Astrocyte of the hippocampus (primary cell): Measurements from ENCODE around the gene IFI6.
"Not testable (repeated sequence)": the region's sequence is repeated elsewhere in the genome, so short reads cannot be mapped to it uniquely, and the experiment has no call there.

ENCODE experiments used
- DNase-seq: peaks from one replicate; pipeline ENCODE4 v3.0.0; 2011; ENCODE audit warnings: low read depth, low spot score

The IFI6 gene

DNA sequence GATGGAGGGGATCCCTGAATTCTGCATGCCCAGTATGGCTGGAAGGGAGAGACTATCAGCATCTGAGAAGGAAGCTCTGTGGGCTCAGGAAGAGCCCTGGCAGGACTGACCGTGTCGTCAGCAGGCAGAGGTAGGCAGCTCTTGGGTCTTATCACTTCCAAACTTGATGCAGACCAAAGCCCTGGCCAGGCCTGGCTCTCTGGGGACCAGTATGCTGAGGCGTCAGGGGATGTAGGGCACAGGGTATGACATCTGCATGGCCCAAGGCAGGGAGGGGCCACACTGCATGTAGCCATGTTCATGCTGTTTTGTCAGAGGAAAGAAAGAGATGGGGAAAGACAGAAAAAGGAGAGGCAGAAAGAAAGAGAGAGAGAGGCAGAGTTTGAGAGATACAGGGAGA, 43.3 kb downstream of the IFI6 start:
- DNase-seq, result no peak

DNA sequence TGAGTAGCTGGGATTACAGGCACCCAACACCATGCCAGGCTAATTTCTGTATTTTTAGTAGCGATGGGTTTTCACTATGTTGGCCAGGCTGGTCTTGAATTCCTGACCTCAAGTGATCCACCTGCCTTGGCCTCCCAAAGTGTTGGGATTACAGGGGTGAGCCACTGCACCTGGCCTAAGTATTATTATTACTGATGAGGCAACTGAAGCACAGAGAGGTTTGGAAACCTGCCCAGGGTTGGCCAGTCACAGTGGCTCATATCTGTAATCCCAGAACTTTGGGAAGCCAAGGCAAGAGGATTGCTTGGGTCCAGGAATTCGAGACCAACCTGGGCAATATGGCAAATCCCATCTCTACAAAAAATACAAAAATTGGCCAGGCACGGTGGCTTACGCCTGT, 44.3 kb downstream of the IFI6 start:
- not testable (repeated sequence) for DNase-seq

DNA sequence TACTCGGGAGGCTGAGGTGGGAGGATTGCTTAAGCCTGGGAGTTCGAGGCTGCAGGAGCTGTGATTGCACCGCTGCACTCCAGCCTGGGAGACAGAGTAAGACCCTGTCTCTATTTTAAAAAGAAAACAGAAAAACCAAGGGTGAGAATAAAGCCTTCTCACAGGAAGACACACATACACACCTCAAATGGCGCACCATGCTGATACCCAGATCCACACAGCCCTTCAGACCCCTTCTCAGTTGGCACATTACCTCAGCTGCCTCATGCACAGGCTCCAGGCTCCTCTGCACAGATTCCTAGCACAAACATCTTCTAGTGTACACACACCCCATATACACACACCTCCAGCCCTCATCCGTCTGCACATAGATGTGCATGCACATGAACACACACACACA, 44.9 kb downstream of the IFI6 start:
- DNase-seq, result no peak

DNA sequence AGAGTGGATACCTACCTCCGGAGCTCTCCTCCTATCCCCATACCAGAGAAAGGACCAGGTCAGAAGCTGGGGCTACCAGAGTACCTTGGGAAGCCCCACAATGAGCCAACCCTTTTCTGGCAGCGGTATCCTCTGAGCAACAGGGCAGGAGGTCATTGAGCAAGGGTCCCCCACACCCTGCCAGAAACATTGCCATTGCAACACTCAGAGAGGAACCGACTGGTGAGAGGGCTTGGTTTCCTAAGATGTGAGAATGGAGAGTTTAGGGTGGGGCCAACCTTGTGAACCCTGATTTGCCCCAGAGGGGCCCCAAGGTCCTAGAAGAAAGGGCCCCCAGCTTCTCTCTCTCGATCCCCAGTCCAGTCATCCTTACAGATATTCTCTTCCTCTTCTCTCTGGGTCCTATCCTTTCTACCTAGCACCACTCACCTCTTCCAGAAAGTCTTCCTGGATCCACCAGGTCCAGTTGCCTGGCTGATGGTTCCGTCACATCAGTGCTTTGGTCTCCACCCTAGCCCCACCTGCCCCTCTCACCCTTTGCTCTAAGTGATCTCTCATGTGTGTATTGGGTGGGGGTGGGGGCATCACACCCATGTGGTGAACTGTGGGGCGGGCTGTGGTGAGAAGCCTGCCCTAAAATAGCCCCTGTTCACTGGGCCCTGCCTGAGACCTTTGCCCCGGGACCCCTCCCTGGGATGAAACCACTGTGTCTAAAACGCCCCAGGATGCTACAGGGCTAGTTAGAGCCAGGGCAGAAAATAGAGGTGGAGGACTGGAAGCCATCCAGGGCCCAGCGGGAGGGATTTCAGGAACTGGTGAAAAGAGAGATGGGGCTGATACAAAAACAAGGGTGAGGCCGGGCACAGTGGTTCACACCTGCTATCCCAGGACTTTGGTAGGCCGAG, 45.7 kb downstream of the IFI6 start:
- DNase-seq, result no peak

DNA sequence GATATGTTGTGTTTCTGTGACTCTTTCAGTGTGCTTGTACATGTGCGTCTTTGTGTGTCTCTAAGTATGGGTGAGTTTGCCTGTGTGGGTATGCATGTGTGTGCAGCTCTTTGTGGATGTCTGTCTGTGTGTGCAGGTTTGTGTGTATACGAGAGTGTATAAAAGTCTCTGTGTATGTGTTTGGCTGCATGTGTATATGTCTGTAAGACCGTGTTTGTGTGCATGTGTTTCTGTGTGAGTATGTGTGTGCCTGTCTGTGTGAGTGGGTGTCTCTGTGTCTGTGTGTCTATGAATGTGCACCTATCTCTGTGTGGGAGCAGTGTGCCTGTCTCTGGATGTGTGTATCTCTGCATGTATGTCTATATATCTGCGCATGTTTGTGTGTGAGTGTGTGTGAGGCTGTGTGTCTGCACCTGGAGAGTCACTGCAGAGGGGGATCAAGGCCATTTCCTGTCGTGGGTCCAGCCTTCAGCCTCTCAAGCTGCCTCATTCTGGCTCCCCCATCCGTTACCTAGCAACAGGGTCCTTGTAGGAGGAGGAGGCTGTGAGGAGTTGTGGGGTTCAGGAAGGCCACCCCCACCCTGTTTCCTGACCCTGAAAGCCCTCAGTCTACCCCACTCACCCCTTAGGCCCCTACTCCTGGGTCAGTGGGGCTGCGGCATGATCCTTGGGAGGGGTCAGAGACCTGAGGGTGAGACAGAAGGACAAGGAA, 47.4 kb downstream of the IFI6 start:
- DNase-seq, result no peak

DNA sequence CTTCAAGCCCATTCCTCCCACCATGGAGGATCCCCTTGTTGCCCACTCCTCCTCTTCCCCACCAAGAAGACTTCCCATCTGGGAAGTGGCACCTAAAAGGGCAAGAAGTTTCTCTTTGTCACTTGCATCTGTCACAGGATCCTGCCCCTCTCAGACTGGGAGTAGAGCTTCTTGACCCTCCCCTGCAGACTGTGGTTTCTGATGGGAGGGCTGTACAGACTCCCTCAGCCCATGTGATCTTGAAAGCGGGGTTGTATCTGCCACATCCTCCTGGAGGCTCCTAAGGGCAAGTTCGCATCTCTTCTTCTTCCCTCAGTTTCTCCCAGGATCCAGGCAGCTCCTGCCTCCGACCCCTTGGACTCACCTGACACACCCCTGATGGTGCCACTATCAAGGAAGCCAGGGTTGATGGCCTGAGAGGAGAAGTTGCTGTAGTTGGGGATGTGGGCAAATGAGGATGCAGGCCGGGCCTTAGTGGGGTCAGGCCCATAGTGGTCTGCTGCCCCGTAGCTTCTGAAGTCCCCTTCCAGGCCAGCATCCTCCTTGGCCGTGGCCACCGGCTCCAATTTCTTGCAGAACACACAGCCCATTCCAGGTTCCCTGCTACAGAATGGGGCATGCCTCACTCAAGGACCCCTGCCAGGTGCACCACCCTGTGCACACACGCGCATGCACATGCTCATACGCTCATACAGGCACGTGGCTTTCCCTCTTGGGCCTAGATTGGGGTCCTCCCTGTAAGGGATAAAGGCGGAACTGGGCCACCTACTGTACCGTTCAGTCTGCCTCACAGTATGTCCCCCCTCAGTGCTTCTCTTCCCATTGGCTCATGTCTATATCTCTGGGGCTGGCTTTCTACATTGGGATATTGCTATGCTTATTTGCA, 48.4 kb downstream of the IFI6 start:
- no peak for DNase-seq

DNA sequence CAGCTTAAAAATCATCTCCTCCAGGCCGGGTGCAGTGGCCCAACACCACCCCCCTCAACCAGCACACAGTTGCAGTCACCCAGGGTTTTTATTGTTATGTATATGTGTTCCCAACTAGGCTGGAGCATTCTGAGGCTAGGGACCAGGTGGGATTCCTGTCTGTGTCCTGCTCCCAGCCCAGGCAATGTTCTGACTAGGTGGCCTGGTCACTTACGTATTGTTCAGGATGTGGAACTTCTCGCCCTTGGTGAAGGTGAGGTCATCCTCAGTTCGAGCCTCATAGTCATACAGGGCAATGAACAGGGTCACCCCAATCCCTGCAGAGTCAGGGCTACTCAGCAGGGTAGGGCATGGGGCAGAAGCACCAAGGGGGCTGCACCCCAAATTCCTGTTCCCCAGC, 49.2 kb downstream of the IFI6 start:
- DNase-seq, result no peak

DNA sequence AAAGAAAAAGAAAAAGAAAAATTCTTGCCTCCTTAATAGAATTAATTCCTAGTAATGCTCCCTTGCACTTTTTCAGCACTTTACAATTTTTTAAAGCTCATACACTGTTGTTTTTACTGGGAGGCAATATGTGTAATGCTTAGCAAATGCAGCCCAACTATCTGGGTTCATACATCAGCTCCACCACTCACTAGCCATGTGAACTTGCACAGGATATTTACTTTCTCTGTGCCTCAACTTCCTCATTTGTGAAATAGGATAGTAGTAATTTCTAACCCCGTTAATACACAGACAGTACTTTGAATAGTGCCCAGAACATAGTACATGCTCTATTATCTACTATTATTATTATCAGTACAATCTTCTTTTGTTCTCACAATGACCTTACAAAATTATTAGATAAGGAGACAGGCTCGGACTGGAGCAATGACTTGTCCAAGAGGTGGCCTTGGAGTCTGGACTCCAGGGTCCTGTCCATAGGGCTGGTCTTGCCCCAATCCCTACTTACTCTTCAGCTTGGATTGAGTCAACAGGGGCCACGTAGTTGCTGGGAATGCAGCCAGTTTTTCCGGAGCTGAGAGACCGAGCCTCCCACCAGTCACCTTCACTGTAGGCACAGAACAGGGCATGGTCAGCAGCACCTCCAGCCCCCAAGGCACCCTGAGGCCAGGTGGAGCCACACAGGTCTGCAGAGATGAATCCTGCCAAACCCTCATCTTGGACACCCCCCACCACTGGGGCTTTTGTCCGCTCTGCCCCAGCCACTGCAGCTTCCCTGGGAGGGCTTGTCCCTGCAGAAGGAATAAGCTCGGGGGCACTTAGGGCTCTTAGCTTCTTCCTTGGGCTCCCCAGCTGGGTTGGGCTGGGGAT, 50.7 kb downstream of the IFI6 start:
- DNase-seq, result peak; percentile 58

DNA sequence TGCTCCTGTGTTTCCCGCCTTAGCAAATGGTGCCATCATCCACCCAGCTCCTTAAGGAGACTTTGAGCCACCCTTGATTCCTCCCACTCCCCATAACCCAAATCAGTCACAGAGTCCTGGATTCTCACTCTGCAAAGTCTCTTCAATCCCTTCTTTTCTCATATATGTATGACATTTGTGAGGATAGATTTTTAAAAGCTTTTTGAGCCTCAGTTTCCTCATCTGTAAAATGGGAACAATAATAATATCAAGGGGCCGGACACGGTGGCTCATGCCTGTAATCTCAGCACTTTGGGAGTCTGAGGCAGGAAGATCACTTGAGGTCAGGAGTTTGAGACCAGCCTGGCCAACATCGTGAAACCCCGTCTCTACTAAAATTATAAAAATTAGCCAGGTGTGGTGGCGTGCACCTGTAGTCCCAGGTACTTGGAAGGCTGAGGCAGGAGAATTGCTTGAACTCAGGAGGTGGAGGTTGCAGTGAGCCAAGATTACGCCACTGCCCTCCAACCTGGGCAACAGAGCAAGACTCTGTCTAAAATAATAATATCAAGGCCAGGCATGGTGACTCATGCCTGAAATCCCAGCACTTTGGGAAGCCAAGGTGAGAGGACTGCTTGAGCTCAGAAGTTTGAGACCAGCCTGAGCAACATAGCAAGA, 52.1 kb downstream of the IFI6 start:
- DNase-seq, result not testable (repeated sequence)

DNA sequence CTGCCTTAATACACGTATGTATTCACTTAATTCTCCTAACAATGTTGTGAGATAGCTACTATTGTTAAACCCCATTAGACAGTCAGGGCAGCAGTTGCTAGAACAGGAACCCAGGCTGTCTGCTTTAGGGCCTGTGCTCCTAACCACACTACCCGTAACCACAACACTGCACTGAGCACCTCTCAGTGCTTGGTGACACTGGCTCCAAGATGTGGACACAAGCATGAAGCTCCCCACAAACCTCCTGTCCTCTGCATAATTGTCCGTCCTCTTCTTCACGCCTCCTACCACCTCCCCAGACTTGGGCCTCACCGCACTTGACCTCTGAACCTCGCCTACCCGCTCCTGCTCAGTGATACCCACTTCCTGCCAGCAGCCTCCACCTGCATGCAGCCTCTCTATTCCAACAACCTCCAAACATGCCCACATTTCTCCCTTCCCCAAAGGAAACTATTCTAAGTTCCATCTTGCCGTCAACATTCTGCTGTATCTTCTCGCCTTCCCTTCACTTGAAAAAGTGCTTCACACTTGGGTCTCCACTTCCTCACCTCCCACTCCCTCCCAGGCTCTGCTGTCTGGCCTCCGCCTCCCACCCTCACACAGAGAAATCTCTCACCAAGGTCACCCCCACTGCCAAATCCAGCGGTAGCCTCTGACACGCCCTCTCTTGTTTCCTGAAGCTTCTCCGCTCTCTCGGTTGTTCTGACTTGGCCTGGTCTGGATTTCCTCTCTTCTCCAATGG, 53.5 kb downstream of the IFI6 start:
- DNase-seq, result no peak

DNA sequence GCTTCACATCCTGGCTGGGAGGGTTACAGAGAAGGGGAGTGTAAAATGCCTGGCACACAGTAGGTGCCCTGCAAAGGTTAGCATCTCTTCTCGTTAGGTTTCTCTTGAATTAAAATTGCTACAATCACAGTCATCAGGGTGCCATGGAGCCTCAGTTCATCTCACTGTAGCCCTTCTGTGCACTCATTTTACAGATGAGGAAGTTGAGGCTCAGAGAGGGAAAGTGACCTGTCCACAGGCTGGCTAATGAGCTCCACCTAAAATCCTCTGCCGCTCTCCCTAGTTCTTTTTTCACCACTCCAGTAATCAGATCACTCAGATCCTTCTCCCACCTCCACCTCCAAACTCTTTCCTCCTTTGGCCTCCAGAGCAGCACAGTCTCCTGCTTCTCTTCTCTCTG, 54.6 kb downstream of the IFI6 start:
- DNase-seq, result no peak

DNA sequence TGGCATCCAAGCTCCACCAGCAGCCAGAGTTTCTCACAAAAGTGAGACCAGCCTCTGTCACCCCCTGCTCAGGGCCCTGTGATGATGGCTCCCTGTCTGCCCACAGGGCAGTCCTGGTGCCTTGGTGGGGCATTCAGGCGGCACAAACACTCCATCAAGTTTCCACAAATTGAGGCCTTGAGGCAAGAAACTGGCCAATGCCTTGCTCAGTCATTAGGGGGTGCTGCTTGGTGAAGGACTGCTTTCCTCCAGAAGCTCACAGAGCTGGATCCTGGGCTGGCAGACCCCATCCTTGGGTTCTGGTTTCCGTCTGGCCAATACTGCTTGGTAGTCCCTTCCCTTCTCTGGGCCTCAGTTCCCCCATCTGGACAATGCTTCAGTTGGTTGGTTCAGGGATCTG, 55.6 kb downstream of the IFI6 start:
- DNase-seq, result no peak
